HepG2 (cell line): Measurements from ENCODE around the gene MAML1.

Experiments
- ATM ChIP-seq: fragments of 450-650 bp; IDR thresholded peaks from 2 replicates; pipeline ENCODE4 v1.7.1; 2017; ENCODE audit warnings: mild to moderate bottlenecking, borderline replicate concordance
- BORCS8-MEF2B ChIP-seq: sonication (generic); formaldehyde crosslinking; IDR thresholded peaks from 2 replicates; pipeline ENCODE4 v1.8.0; 2022; ENCODE audit warnings: mild to moderate bottlenecking, missing genetic modification reagents
- FOSL1 ChIP-seq: sonication (generic); formaldehyde crosslinking; IDR thresholded peaks from 2 replicates; pipeline ENCODE4 v1.9.0; 2021; ENCODE audit warnings: missing genetic modification reagents, borderline replicate concordance
- FOXJ3 ChIP-seq: sonication (generic); formaldehyde crosslinking; IDR thresholded peaks from 2 replicates; pipeline ENCODE4 v1.4.0; 2020; ENCODE audit warnings: missing genetic modification reagents, mild to moderate bottlenecking, borderline replicate concordance
- SAP130 ChIP-seq: IDR thresholded peaks from 2 replicates; pipeline ENCODE4 v1.6.1; 2016; ENCODE audit warnings: low read depth
- TOE1 ChIP-seq: sonication (generic); formaldehyde crosslinking; IDR thresholded peaks from 2 replicates; pipeline ENCODE4 v1.4.0; 2020; ENCODE audit warnings: mild to moderate bottlenecking, missing genetic modification reagents
- ZBTB3 ChIP-seq: sonication (generic); formaldehyde crosslinking; IDR thresholded peaks from 2 replicates; pipeline ENCODE4 v1.4.0; 2020; ENCODE audit warnings: low read depth, mild to moderate bottlenecking, moderate library complexity, missing genetic modification reagents, borderline replicate concordance
- TF ChIP-seq, protein P1 (sequence below): sonication (generic); formaldehyde crosslinking; IDR thresholded peaks from 2 replicates; pipeline ENCODE4 v1.9.0; 2021; ENCODE audit warnings: missing genetic modification reagents, borderline replicate concordance
- TF ChIP-seq, protein P2 (sequence below): sonication (generic); formaldehyde crosslinking; IDR thresholded peaks from 2 replicates; pipeline ENCODE4 v1.5.0; 2020; ENCODE audit warnings: mild to moderate bottlenecking, missing genetic modification reagents, moderate library complexity
- TF ChIP-seq, protein P3 (sequence below): sonication (generic); formaldehyde crosslinking; IDR thresholded peaks from 2 replicates; pipeline ENCODE4 v1.4.0; 2020; ENCODE audit warnings: missing genetic modification reagents

DNA sequence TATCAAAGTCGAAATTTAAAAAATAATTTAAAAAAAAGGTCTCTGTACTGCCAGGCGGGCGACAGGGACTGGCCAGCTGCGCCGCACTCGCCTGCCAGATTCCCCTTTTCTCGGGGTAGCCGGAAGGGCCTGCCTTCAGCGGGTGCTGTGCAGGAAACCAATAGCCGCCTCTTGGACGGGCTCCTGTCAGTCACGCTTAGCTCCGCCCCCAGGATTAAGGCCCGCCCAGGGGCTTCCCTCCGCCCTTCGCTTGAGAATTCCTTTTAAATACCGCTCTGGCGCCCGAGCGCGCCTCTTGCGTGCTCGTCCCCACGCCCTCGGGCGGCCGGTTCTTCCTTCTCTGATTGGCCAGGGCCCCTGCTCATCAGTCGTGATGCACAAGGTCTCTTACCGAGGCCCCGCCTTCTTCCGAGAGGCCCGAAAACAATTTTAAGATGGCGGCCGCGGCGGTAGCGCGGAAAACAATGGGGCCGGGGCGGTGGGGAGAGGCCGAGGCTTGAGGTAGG is at the start of gene MAML1:
- TF ChIP-seq SAP130 (peak; percentile 76), ATM (no peak), FOXJ3 (CRISPR knock-in tag) (no peak), FOSL1 (CRISPR knock-in tag) (no peak), BORCS8-MEF2B (CRISPR knock-in tag) (no peak), TOE1 (CRISPR knock-in tag) (no peak), ZBTB3 (no peak)
- TF ChIP-seq, protein P1, sequence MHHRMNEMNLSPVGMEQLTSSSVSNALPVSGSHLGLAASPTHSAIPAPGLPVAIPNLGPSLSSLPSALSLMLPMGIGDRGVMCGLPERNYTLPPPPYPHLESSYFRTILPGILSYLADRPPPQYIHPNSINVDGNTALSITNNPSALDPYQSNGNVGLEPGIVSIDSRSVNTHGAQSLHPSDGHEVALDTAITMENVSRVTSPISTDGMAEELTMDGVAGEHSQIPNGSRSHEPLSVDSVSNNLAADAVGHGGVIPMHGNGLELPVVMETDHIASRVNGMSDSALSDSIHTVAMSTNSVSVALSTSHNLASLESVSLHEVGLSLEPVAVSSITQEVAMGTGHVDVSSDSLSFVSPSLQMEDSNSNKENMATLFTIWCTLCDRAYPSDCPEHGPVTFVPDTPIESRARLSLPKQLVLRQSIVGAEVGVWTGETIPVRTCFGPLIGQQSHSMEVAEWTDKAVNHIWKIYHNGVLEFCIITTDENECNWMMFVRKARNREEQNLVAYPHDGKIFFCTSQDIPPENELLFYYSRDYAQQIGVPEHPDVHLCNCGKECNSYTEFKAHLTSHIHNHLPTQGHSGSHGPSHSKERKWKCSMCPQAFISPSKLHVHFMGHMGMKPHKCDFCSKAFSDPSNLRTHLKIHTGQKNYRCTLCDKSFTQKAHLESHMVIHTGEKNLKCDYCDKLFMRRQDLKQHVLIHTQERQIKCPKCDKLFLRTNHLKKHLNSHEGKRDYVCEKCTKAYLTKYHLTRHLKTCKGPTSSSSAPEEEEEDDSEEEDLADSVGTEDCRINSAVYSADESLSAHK (CRISPR knock-in tag) = no peak
- TF ChIP-seq, protein P2, sequence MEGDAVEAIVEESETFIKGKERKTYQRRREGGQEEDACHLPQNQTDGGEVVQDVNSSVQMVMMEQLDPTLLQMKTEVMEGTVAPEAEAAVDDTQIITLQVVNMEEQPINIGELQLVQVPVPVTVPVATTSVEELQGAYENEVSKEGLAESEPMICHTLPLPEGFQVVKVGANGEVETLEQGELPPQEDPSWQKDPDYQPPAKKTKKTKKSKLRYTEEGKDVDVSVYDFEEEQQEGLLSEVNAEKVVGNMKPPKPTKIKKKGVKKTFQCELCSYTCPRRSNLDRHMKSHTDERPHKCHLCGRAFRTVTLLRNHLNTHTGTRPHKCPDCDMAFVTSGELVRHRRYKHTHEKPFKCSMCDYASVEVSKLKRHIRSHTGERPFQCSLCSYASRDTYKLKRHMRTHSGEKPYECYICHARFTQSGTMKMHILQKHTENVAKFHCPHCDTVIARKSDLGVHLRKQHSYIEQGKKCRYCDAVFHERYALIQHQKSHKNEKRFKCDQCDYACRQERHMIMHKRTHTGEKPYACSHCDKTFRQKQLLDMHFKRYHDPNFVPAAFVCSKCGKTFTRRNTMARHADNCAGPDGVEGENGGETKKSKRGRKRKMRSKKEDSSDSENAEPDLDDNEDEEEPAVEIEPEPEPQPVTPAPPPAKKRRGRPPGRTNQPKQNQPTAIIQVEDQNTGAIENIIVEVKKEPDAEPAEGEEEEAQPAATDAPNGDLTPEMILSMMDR (CRISPR knock-in tag) = no peak
- TF ChIP-seq, protein P3, sequence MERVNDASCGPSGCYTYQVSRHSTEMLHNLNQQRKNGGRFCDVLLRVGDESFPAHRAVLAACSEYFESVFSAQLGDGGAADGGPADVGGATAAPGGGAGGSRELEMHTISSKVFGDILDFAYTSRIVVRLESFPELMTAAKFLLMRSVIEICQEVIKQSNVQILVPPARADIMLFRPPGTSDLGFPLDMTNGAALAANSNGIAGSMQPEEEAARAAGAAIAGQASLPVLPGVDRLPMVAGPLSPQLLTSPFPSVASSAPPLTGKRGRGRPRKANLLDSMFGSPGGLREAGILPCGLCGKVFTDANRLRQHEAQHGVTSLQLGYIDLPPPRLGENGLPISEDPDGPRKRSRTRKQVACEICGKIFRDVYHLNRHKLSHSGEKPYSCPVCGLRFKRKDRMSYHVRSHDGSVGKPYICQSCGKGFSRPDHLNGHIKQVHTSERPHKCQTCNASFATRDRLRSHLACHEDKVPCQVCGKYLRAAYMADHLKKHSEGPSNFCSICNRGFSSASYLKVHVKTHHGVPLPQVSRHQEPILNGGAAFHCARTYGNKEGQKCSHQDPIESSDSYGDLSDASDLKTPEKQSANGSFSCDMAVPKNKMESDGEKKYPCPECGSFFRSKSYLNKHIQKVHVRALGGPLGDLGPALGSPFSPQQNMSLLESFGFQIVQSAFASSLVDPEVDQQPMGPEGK (CRISPR knock-in tag) = peak; percentile 27; the same call in 1 of the 2 replicates
